Stimulated activated CD4-positive, alpha-beta T cell treated with anti-CD3 and anti-CD28 coated beads, TNF-alpha, amount 100 ng/mL, for 1 hour (primary cell): ENCODE results near the gene DPT.

Experiments used
- DNase-seq, 3 donors: peaks; one replicate each; pipeline ENCODE4 v3.0.0-alpha.2; 2020; ENCODE audit warnings: low read depth in 3 of 3, low spot score in 1 of 3

Gene DPT

GRCh38 chr1:168671782-168672181, 57.2 kb downstream of the DPT start:
- DNase-seq: no peak

GRCh38 chr1:168665975-168666374, 63.0 kb downstream of the DPT start:
- no peak for DNase-seq

GRCh38 chr1:168664069-168664834, 64.8 kb downstream of the DPT start:
- no peak for DNase-seq

- DNase-seq: no peak
These were observed 72.5 kb downstream of the DPT start for GRCh38 chr1:168656485-168656884.

- DNase-seq: no peak
These were observed 74.6 kb downstream of the DPT start for GRCh38 chr1:168654198-168654915.

GRCh38 chr1:168653567-168653966, 75.4 kb downstream of the DPT start:
- DNase-seq: no peak

- DNase-seq: no peak
These were observed 83.3 kb downstream of the DPT start for GRCh38 chr1:168645721-168646120.
